ENCODE data around the gene RASEF. TPM values are rescaled to one million over a fixed set of nuclear protein-coding genes. Genes with fewer than 3 reads are reported as not detected.
"Not testable (repeated sequence)": the region's sequence is repeated elsewhere in the genome, so short reads cannot be mapped to it uniquely, and the experiment has no call there.

Gene RASEF
- total and polyA plus RNA-seq, 2 of the 4 experiments (the other 2 are of a cell fraction) = under 0.01 to 0.05 TPM

DNA sequence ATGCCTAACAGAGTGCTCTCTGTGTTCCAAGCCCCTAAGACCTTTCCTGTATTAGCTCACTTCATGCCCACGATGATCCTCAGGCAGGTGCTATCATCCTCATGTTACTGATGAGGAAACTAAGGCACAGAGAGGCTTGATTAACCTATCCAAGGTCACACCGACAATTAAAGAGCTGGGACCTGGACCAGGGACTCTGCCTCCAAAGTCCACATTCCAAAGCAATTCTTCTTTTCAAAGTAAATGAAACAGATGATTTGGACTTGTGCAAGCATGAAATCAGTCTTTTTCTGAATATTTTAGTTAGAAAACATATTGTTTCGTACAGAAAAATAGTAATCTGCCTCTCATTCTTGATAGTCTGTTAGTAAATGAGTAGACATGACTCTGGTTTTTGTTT is 18.1 kb upstream of the RASEF start:
- H3K27ac ChIP-seq (ENCODE audit: insufficient read depth, low read length) = no peak overlapping the region
- H3K36me3 ChIP-seq (ENCODE audit: control insufficient read depth, insufficient read depth, low read length) = no peaks in the 10 kb centered on the region

DNA sequence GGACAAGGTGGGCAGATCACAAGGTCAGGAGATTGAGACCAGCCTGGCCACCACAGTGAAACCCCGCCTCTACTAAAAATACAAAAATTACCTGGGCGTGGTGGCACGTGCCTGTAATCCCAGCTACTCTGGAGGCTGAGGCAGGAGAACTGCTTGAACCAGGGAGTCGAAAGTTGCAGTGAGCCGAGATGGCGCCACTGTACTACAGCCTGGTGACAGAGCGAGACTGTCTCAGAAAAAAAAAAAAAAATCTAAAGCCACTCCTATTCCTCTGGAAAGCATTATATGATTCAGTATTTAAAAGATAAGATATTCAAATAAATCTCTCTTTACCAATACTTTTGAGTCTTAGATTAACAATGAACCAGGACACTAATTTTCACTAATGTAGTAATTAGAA is 13.0 kb upstream of the RASEF start:
- H3K27ac ChIP-seq (ENCODE audit: insufficient read depth, low read length); H3K56ac ChIP-seq (ENCODE audit: extremely low read depth, insufficient read depth, low read length); H3K4ac ChIP-seq (ENCODE audit: low read depth, low read length); H3K9ac ChIP-seq (ENCODE audit: low read depth, low read length); intact Hi-C loops (cut with micrococcal nuclease); ATAC-seq (ENCODE audit: low read depth); H3K9me3 ChIP-seq (ENCODE audit: control insufficient read depth, insufficient read depth, low read length); H2BK5ac ChIP-seq (ENCODE audit: low read depth, low read length, poor library complexity, severe bottlenecking); H4K20me1 ChIP-seq (ENCODE audit: insufficient read depth, low read length); BruUV-seq (replicated peaks); POLR2A ChIA-PET (ENCODE audit: unreplicated experiment); H3K4me2 ChIP-seq (ENCODE audit: low read depth, low read length); H4K8ac ChIP-seq (ENCODE audit: low read depth in 2 of 2, low read length in 2 of 2); H4K91ac ChIP-seq (ENCODE audit: insufficient read depth, low read depth, low read length); H2BK120ac ChIP-seq (ENCODE audit: low read depth, low read length); H3K14ac ChIP-seq (replicated peaks; ENCODE audit: low read depth, low read length); H3K27me3 ChIP-seq (ENCODE audit: control insufficient read depth, insufficient read depth, low read length); H3K4me1 ChIP-seq (ENCODE audit: control insufficient read depth, insufficient read depth, low read length); H3K79me1 ChIP-seq (ENCODE audit: low read depth in 1 of 2, low read length in 2 of 2); H3K9me1 ChIP-seq (ENCODE audit: insufficient read depth, low read length); CTCF ChIA-PET; H3K18ac ChIP-seq (ENCODE audit: low read depth, low read length); H2AK9ac ChIP-seq (replicated peaks; ENCODE audit: low read depth, low read length, poor library complexity); H2AFZ ChIP-seq (replicated peaks; ENCODE audit: low read length, poor library complexity); dilution Hi-C loops (cut with HindIII; ENCODE audit: low sequenced_read_pairs, unreplicated experiment); H3K4me3 ChIP-seq (ENCODE audit: insufficient read depth, low read depth, low read length); H3K36me3 ChIP-seq (ENCODE audit: control insufficient read depth, insufficient read depth, low read length); in situ Hi-C loops (cut with MboI; ENCODE audit: low sequenced_read_pairs); H4K5ac ChIP-seq (ENCODE audit: low read depth, low read length); DNase-seq; H2AK5ac ChIP-seq (ENCODE audit: low read depth, low read length); H2BK20ac ChIP-seq (ENCODE audit: low read depth, low read length); H3K23ac ChIP-seq (ENCODE audit: low read depth, low read length); H2BK15ac ChIP-seq (ENCODE audit: low read depth, low read length): not testable (repeated sequence)
- WGBS, 2 experiments (ENCODE audit: extremely low coverage in 2 of 2, insufficient read length in 1 of 2) = no CpG with 5 or more reads among the region's 7 CpGs

More for the DNA sequence above, 18.1 kb upstream of the RASEF start:
- H3K4ac ChIP-seq (ENCODE audit: low read depth, low read length) = no peak overlapping the region
- no peak for ATAC-seq (ENCODE audit: low read depth)
- no peak overlapping the region for H4K5ac ChIP-seq (ENCODE audit: low read depth, low read length)
- no peak overlapping the region for H4K8ac ChIP-seq (ENCODE audit: low read depth in 2 of 2, low read length in 2 of 2)
- H3K9me3 ChIP-seq (ENCODE audit: control insufficient read depth, insufficient read depth, low read length) = no peaks in the 10 kb centered on the region
- H2AFZ ChIP-seq (replicated peaks; ENCODE audit: low read length, poor library complexity) = no peak overlapping the region
- no peak overlapping the region for H2BK120ac ChIP-seq (ENCODE audit: low read depth, low read length)
- H4K20me1 ChIP-seq (ENCODE audit: insufficient read depth, low read length) = no peaks in the 10 kb centered on the region
- no peak for TF ChIP-seq NFE2L2 (IDR thresholded peaks at IDR 0.05; ENCODE audit: low read depth, low read length)
- TF ChIP-seq CHD1 (IDR thresholded peaks at IDR 0.05; ENCODE audit: low read depth, low read length) = no peak
- TF ChIP-seq MAZ (IDR thresholded peaks at IDR 0.05; ENCODE audit: borderline replicate concordance, low read depth, low read length) = no peak
- TF ChIP-seq CEBPB (IDR thresholded peaks at IDR 0.05; ENCODE audit: low read depth, low read length) = no peak
- TF ChIP-seq POLR2A (IDR thresholded peaks at IDR 0.05; ENCODE audit: low read depth, low read length) = no peak
- no peak for TF ChIP-seq FOS (IDR thresholded peaks at IDR 0.05; ENCODE audit: low read depth, low read length)
- TF ChIP-seq SMC3 (IDR thresholded peaks at IDR 0.05; ENCODE audit: low read depth, low read length) = no peak
- no peak for TF ChIP-seq MXI1 (IDR thresholded peaks at IDR 0.05; ENCODE audit: borderline replicate concordance, low read depth, low read length)
- no peak for TF ChIP-seq RAD21 (IDR thresholded peaks at IDR 0.05; ENCODE audit: low read length)
- no peak overlapping the region for H3K4me3 ChIP-seq (ENCODE audit: insufficient read depth, low read depth, low read length)
- H3K9me1 ChIP-seq (ENCODE audit: insufficient read depth, low read length) = no peaks in the 10 kb centered on the region
- in situ Hi-C loops (cut with MboI; ENCODE audit: low sequenced_read_pairs) = no loop called here
- no CpG with 5 or more reads among the region's 3 CpGs for WGBS, 2 experiments (ENCODE audit: extremely low coverage in 2 of 2, insufficient read length in 1 of 2)
- H3K4me1 ChIP-seq (ENCODE audit: control insufficient read depth, insufficient read depth, low read length) = no peaks in the 10 kb centered on the region
- no peaks in the 10 kb centered on the region for H3K79me1 ChIP-seq (ENCODE audit: low read depth in 1 of 2, low read length in 2 of 2)
- H3K14ac ChIP-seq (replicated peaks; ENCODE audit: low read depth, low read length) = no peak overlapping the region
- no peaks in the 10 kb centered on the region for H3K27me3 ChIP-seq (ENCODE audit: control insufficient read depth, insufficient read depth, low read length)
- no peak overlapping the region for H2BK15ac ChIP-seq (ENCODE audit: low read depth, low read length)
- no peak overlapping the region for H2BK20ac ChIP-seq (ENCODE audit: low read depth, low read length)
- H3K56ac ChIP-seq (ENCODE audit: extremely low read depth, insufficient read depth, low read length) = no peak overlapping the region
- H3K4me2 ChIP-seq (ENCODE audit: low read depth, low read length) = no peak overlapping the region
- H2AK9ac ChIP-seq (replicated peaks; ENCODE audit: low read depth, low read length, poor library complexity) = no peak overlapping the region
- H3K9ac ChIP-seq (ENCODE audit: low read depth, low read length) = no peak overlapping the region
- dilution Hi-C loops (cut with HindIII; ENCODE audit: low sequenced_read_pairs, unreplicated experiment) = no loop called here
- H2BK5ac ChIP-seq (ENCODE audit: low read depth, low read length, poor library complexity, severe bottlenecking) = no peak overlapping the region
- H2AK5ac ChIP-seq (ENCODE audit: low read depth, low read length) = no peak overlapping the region
- H3K18ac ChIP-seq (ENCODE audit: low read depth, low read length) = no peak overlapping the region
- POLR2A ChIA-PET (ENCODE audit: unreplicated experiment) = no interaction called here
- intact Hi-C loops (cut with micrococcal nuclease) = no loop called here
- no peak overlapping the region for H3K23ac ChIP-seq (ENCODE audit: low read depth, low read length)
- H4K91ac ChIP-seq (ENCODE audit: insufficient read depth, low read depth, low read length) = no peak overlapping the region
- no peak for DNase-seq
- no TSS peak for BruUV-seq (replicated peaks)
- CTCF ChIA-PET = interaction anchor here (0.6 kb wide), 1 partner anchor 14 kb away, joined by 3 read pairs; no protein-coding TSS in a partner anchor
